HFFc6 (cell line): ENCODE data around the gene INVS. TPM values are rescaled to one million over a fixed set of nuclear protein-coding genes. Genes with fewer than 3 reads are reported as not detected.

ENCODE experiments used
- DNase-seq: peaks from one replicate; pipeline ENCODE4 v3.0.0-alpha.2; 2018
- H3K27ac Mint-ChIP-seq: 2 replicates; pipeline ENCODE4 v1.8.0; 2020; ENCODE audit warnings: mild to moderate bottlenecking, mixed read lengths
- H3K27me3 Mint-ChIP-seq: 2 replicates; pipeline ENCODE4 v1.8.0; 2021; ENCODE audit warnings: mild to moderate bottlenecking, moderate library complexity, mixed read lengths; ENCODE audit not compliant: insufficient read depth
- H3K36me3 Mint-ChIP-seq: 2 replicates; pipeline ENCODE4 v1.8.0; 2021; ENCODE audit warnings: low read depth, mixed read lengths
- H3K4me1 Mint-ChIP-seq: 2 replicates; pipeline ENCODE4 v1.8.0; 2020; ENCODE audit warnings: low read depth, mixed read lengths
- H3K4me3 Mint-ChIP-seq: 2 replicates; pipeline ENCODE4 v1.8.0; 2020; ENCODE audit warnings: mild to moderate bottlenecking, moderate library complexity, mixed read lengths
- H3K9me3 Mint-ChIP-seq: 2 replicates; pipeline ENCODE4 v1.8.0; 2020; ENCODE audit warnings: mild to moderate bottlenecking, mixed read lengths
- total RNA-seq, 6 experiments: library from RNA; stranded (reverse); fragmentation: NEBNext Ultra II Directional; extraction: Animal tissue kit (Norgen Biotek cat#: 25700); gene quantifications; 2 replicates in 1 of 6; 3 replicates in 5 of 6; pipeline ENCODE4 v1.2.3, GENCODE V29; 2021
- TF ChIP-seq, protein P1 (sequence below): fragments of 200-600 bp; sonication (generic); IDR thresholded peaks from 2 replicates; pipeline ENCODE4 v1.5.0; 2021; ENCODE audit warnings: antibody characterized with exemption, mild to moderate bottlenecking

The INVS gene
- total RNA-seq, 6 experiments from 2014 or later, result 13.5 to 16.5 (median 14.6) TPM

DNA sequence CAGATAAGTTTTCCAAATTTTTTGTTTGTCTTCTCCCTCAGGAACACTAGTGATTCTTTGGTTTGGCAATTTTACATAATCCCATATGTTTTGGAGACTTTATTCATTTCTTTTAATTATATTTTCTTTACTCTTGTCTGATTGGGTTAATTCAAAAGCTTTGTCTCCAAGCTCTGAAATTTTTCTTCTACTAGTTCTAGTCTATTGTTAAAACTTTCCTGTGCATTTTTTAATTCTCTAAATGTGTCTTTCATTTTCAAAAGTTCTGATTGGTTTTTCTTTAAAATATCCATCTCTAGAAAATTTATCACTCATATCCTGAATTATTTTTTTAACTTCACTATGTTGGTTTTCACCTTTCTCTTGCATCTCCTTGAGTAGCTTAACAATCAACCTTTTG lies 92.2 kb downstream of the INVS start:
- DNase-seq, result no peak
- Mint-ChIP-seq H3K27ac (no peak overlapping the region), H3K27me3 (no peaks in the 10 kb centered on the region), H3K36me3 (peaks cover 46% of the 10 kb centered on the region), H3K4me3 (no peak overlapping the region), H3K9me3 (peaks cover 28% of the 10 kb centered on the region), H3K4me1 (peaks cover 9% of the 10 kb centered on the region)
- TF ChIP-seq, protein P1, sequence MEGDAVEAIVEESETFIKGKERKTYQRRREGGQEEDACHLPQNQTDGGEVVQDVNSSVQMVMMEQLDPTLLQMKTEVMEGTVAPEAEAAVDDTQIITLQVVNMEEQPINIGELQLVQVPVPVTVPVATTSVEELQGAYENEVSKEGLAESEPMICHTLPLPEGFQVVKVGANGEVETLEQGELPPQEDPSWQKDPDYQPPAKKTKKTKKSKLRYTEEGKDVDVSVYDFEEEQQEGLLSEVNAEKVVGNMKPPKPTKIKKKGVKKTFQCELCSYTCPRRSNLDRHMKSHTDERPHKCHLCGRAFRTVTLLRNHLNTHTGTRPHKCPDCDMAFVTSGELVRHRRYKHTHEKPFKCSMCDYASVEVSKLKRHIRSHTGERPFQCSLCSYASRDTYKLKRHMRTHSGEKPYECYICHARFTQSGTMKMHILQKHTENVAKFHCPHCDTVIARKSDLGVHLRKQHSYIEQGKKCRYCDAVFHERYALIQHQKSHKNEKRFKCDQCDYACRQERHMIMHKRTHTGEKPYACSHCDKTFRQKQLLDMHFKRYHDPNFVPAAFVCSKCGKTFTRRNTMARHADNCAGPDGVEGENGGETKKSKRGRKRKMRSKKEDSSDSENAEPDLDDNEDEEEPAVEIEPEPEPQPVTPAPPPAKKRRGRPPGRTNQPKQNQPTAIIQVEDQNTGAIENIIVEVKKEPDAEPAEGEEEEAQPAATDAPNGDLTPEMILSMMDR, result no peak

DNA sequence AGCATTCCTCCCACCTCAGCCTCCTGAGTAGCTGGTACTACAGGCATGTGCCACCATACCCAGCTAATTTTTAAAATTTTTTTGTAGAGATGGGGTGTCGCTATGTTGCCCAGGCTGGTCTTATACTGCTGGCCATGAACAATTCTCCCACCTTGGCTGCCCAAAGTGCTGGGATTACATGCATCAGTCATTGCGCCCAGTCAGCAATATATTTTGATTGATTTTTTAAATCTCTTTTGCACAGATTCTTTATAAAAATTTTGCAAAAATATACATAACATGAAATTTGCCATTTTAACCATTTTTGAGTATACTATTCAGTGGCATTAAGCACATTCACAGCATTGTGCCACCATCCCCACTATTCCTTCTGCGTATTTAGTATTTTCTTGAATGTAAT lies 94.0 kb downstream of the INVS start:
- TF ChIP-seq, protein P1, result no peak
- Mint-ChIP-seq H3K4me3 (no peak overlapping the region), H3K4me1 (no peaks in the 10 kb centered on the region), H3K36me3 (peaks cover 35% of the 10 kb centered on the region), H3K9me3 (peaks cover 28% of the 10 kb centered on the region), H3K27ac (no peak overlapping the region), H3K27me3 (no peaks in the 10 kb centered on the region)
- no peak for DNase-seq

DNA sequence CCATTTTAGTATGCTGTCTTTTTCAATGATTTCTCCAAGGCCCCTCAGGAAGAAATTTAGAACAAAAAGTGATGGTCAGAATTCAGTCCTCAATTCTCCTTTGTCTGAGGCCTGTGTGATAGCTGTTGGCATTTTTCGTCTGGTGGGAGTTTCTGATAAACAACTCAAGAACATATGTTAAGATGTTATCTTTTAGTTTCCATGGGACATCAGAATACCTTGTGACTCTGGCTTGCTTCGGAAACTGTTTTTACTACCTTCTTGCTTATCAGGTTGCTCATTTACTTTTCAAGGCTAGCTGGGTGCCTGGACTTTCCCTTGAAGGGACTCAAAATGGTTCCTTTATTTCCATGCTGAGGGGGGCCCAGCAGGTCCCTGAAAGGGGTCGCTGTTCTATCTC lies 97.2 kb downstream of the INVS start:
- H3K36me3 Mint-ChIP-seq, result peaks cover 15% of the 10 kb centered on the region
- no peaks in the 10 kb centered on the region for H3K27me3 Mint-ChIP-seq
- DNase-seq, result no peak
- TF ChIP-seq, protein P1, result no peak
- H3K4me3 Mint-ChIP-seq, result no peak overlapping the region
- no peaks in the 10 kb centered on the region for H3K4me1 Mint-ChIP-seq
- peaks cover 8% of the 10 kb centered on the region for H3K9me3 Mint-ChIP-seq
- no peak overlapping the region for H3K27ac Mint-ChIP-seq

DNA sequence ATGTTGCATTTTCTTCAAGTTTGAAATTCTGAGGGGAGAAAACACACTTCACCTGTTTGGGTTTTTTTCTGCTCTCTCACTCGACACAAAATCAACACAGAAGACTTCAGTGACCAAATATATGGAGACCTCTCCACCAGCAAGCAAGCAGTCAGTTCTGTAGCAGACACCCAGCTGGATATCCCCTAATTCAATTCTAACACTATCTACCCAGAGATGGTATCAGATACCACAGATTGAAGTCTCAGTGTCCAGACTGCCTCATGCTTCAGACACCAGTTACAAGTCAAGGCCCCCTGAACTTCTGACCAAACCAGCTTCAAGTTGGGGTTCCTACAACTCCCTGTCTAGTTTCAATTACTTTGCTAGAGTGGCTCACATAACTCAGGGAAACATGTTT lies 97.8 kb downstream of the INVS start:
- no peak for DNase-seq
- Mint-ChIP-seq H3K9me3 (peaks cover 2% of the 10 kb centered on the region), H3K27me3 (no peaks in the 10 kb centered on the region), H3K36me3 (peaks cover 9% of the 10 kb centered on the region), H3K27ac (no peak overlapping the region), H3K4me3 (no peak overlapping the region), H3K4me1 (no peaks in the 10 kb centered on the region)
- TF ChIP-seq, protein P1, result no peak

DNA sequence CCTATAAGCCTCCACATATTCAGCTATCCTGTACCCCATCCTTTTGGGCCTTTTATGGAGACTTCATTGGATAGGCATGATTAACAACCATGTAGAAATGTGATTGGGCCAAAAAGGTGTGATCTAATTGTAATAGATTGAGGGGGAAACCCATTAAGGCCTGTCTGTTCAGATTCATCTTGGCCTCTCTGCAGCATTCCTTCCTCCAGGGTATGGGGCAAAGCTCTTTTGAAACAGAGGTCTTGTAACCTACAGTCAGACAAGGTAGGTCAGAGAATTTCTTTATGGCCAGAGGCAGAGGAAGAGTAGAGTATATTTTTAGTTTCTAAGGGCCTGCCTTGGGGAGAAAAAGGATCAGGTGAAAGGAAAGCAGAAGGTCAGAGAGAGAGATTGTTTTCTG lies 98.5 kb downstream of the INVS start:
- Mint-ChIP-seq H3K36me3 (peaks cover 7% of the 10 kb centered on the region), H3K27me3 (no peaks in the 10 kb centered on the region), H3K9me3 (no peaks in the 10 kb centered on the region), H3K27ac (no peak overlapping the region), H3K4me3 (no peak overlapping the region), H3K4me1 (no peaks in the 10 kb centered on the region)
- DNase-seq, result no peak
- TF ChIP-seq, protein P1, result no peak

DNA sequence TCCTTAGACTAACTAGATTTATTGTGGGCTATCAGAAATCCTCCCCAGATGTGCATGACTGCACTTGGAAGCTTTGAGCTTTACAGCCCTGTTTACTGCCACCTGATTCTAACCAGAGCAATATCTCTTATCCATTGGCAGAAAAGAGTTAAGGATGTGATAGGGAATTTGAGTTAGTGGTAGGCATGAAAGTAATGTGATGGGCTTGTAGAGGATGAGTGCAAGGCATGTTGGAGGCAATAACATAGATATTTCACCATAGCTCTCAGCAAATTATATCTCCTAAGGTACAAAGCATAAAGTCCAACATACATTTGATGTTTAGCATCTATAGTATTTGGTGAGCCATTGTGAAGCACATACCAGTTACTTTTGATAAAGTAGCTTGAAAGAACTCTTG lies 103.8 kb downstream of the INVS start:
- Mint-ChIP-seq H3K27me3 (no peaks in the 10 kb centered on the region), H3K9me3 (no peaks in the 10 kb centered on the region), H3K4me3 (no peak overlapping the region), H3K27ac (no peak overlapping the region), H3K36me3 (peaks cover 7% of the 10 kb centered on the region), H3K4me1 (peaks cover 25% of the 10 kb centered on the region)
- DNase-seq, result no peak
- TF ChIP-seq, protein P1, result no peak
